K562 (cell line): ENCODE measurements around the gene DCAF5. TPM values are rescaled to one million over a fixed set of nuclear protein-coding genes. Genes with fewer than 3 reads are reported as not detected.

Source experiments
- ATAC-seq: fragments of 200-7000 bp; cut with Tn5 transposase; 3 replicates; pipeline ENCODE4 v1.9.1; 2020; ENCODE audit warnings: moderate library complexity
- BruUV-seq: library from RNA; stranded (reverse); fragments of 400-500 nt; replicated peaks from 2 replicates; lab custom pipeline; 2021; lab: Mats Ljungman, UMichigan
- CTCF ChIA-PET: fragments of 300-600 bp; formaldehyde crosslinking; extraction: SDS; loops from one replicate; lab custom pipeline; 2021; ENCODE audit warnings: low intra/inter-chr PET ratio; lab: Yijun Ruan, JAX
- POLR2A ChIA-PET: fragments of 300-600, 350-650 bp; sonication (Branson Sonifier 250); formaldehyde crosslinking; extraction: SDS; loops from one replicate; lab custom pipeline; 2021; ENCODE audit warnings: antibody characterized with exemption, inconsistent platforms; lab: Yijun Ruan, JAX
- DNase-seq, 4 experiments: peaks; one replicate each; pipeline versions ENCODE4 v3.0.0 to v3.0.0-alpha.2; 2011 to 2018; ENCODE audit warnings: low spot score in 3 of 4, mixed read lengths in 3 of 4; ENCODE audit errors: extremely low read depth in 1 of 4
- FAIRE-seq: peaks from 2 replicates; lab custom pipeline; 2011; peaks lifted over from hg19 to GRCh38; lab: Jason Lieb, UNC
- H2AFZ ChIP-seq: 2 replicates; pipeline ENCODE4 v1.6.0; 2011; ENCODE audit warnings: low read depth, low read length, control low read depth, inconsistent platforms
- H3K27ac ChIP-seq: fragments of 200-600 bp; 3 replicates; pipeline ENCODE4 v1.8.0; 2011; ENCODE audit warnings: low read depth, mild to moderate bottlenecking, control low read depth, inconsistent platforms, low read length, moderate library complexity, mixed read lengths; ENCODE audit errors: extremely low read depth
- H3K27me3 ChIP-seq, 2 experiments: fragments of 300-600 bp in 1 of 2; 2 replicates in 1 of 2; 3 replicates in 1 of 2; pipeline versions ENCODE4 v1.6.0 to v1.8.0; 2011; ENCODE audit warnings: inconsistent platforms in 2 of 2, low read length in 2 of 2, mild to moderate bottlenecking in 1 of 2, mixed read lengths in 1 of 2, moderate library complexity in 1 of 2; ENCODE audit not compliant: control insufficient read depth in 2 of 2, insufficient read depth in 2 of 2
- H3K36me3 ChIP-seq: fragments of 300-600 bp; 3 replicates; pipeline ENCODE4 v1.8.0; 2011; ENCODE audit warnings: mild to moderate bottlenecking, low read length, inconsistent platforms; ENCODE audit not compliant: control insufficient read depth, insufficient read depth
- H3K4me1 ChIP-seq, 2 experiments: fragments of 200-600 bp in 1 of 2; replicated peaks in 1 of 2; 2 replicates in 1 of 2; 3 replicates in 1 of 2; pipeline versions ENCODE4 v1.5.1 to v1.8.0; 2011; ENCODE audit warnings: inconsistent platforms in 2 of 2, low read length in 2 of 2, mild to moderate bottlenecking in 1 of 2, mixed read lengths in 1 of 2, moderate library complexity in 1 of 2; ENCODE audit not compliant: control insufficient read depth in 2 of 2, insufficient read depth in 2 of 2
- H3K4me2 ChIP-seq: 2 replicates; pipeline ENCODE4 v1.6.1; 2011; ENCODE audit warnings: low read length, control low read depth, inconsistent platforms, mixed read lengths; ENCODE audit not compliant: insufficient read depth
- H3K4me3 ChIP-seq: fragments of 200-600 bp; sonication (generic), shearing (Covaris generic); 2 replicates; pipeline ENCODE4 v1.5.1; 2016; ENCODE audit warnings: control low read depth, inconsistent platforms
- H3K79me2 ChIP-seq: fragments of 200-600 bp; 3 replicates; pipeline ENCODE4 v1.8.0; 2011; ENCODE audit warnings: low read length, inconsistent platforms; ENCODE audit not compliant: control insufficient read depth, insufficient read depth
- H3K9ac ChIP-seq, 2 experiments: 2 replicates each; pipeline versions ENCODE4 v1.6.0 to v1.6.1; 2011; ENCODE audit warnings: low read depth in 2 of 2, low read length in 2 of 2, control low read depth in 1 of 2, inconsistent platforms in 1 of 2, mild to moderate bottlenecking in 1 of 2, mixed read lengths in 1 of 2; ENCODE audit not compliant: insufficient read depth in 1 of 2
- H3K9me1 ChIP-seq: one replicate; pipeline ENCODE4 v1.6.0; 2011; ENCODE audit warnings: inconsistent platforms, mild to moderate bottlenecking, low read length, moderate library complexity; ENCODE audit not compliant: control insufficient read depth, insufficient read depth
- H3K9me3 ChIP-seq: replicated peaks from 2 replicates; pipeline ENCODE4 v1.5.1; 2011; ENCODE audit warnings: low read depth, low read length, inconsistent platforms; ENCODE audit not compliant: control insufficient read depth, insufficient read depth
- H4K20me1 ChIP-seq: replicated peaks from 2 replicates; pipeline ENCODE4 v1.6.1; 2011; ENCODE audit warnings: low read length, inconsistent platforms, mixed read lengths; ENCODE audit not compliant: control insufficient read depth, insufficient read depth
- BACH1 ChIP-seq: fragments of 200-800 bp; sonication (Bioruptor generic); IDR thresholded peaks from 2 replicates; pipeline ENCODE4 v1.6.1; 2016; ENCODE audit warnings: missing genetic modification characterization, missing compliant biosample characterization
- CC2D1A ChIP-seq: fragments of 450-650 bp; IDR thresholded peaks from 2 replicates; pipeline ENCODE4 v1.6.1; 2017; ENCODE audit warnings: mild to moderate bottlenecking
- CREBBP ChIP-seq: IDR thresholded peaks from one replicate; pipeline ENCODE4 v1.6.1; 2012; ENCODE audit warnings: low read depth, mild to moderate bottlenecking, control low read depth, inconsistent platforms, low read length
- DEAF1 ChIP-seq: fragments of 450-650 bp; formaldehyde crosslinking; IDR thresholded peaks from 2 replicates; pipeline ENCODE4 v1.4.0; 2020; ENCODE audit warnings: mild to moderate bottlenecking, moderate library complexity
- DNMT1 ChIP-seq: fragments of 450-650 bp; IDR thresholded peaks from 2 replicates; pipeline ENCODE4 v1.6.1; 2016; ENCODE audit warnings: antibody characterized with exemption, mild to moderate bottlenecking
- FOXK2 ChIP-seq, 2 experiments: fragments of 450-650 bp; IDR thresholded peaks in 1 of 2; conservative IDR thresholded peaks in 1 of 2; 2 replicates each; pipeline ENCODE4 v1.6.1; 2016; ENCODE audit warnings: low read depth in 2 of 2, mild to moderate bottlenecking in 1 of 2
- RBM22 ChIP-seq: fragments of 200-400 bp; formaldehyde crosslinking; IDR thresholded peaks from 2 replicates; pipeline ENCODE4 v1.6.1; 2018; ENCODE audit warnings: low read length, low read depth; ENCODE audit not compliant: poor library complexity, severe bottlenecking
- SMAD2 ChIP-seq: fragments of 150-350 bp; IDR thresholded peaks from 2 replicates; pipeline ENCODE4 v1.6.1; 2014; ENCODE audit warnings: low read depth, mild to moderate bottlenecking, low read length
- YBX1 ChIP-seq: fragments of 450-650 bp; IDR thresholded peaks from 2 replicates; pipeline ENCODE4 v1.7.1; 2016; ENCODE audit warnings: mild to moderate bottlenecking
- ZZZ3 ChIP-seq: fragments of 450-650 bp; IDR thresholded peaks from 2 replicates; pipeline ENCODE4 v1.6.1; 2016; ENCODE audit warnings: antibody characterized with exemption, mild to moderate bottlenecking, moderate library complexity
- WGBS: fragments of 100-300 bp; shearing (Covaris generic); methylation state at CpG from one replicate; pipeline ENCODE4 v1.1.6; 2016; ENCODE audit warnings: low coverage, mixed read lengths; ENCODE audit not compliant: insufficient coverage; ENCODE audit errors: missing lambda C conversion rate; 5-methylcytosine and 5-hydroxymethylcytosine counted together
- in situ Hi-C: fragments of 300-500 bp; cut with MboI; formaldehyde crosslinking; loops from 4 replicates; pipeline ENCODE4 v1.15.0; 2018; ENCODE audit warnings: inconsistent platforms, mixed read lengths
- intact Hi-C: fragments of 100-400 bp; cut with micrococcal nuclease; formaldehyde crosslinking; loops from 2 replicates; pipeline ENCODE4 v1.14.2; 2022
- polyA plus RNA-seq, 8 experiments: library from polyadenylated mRNA; depleted of rRNA in 4 of 8; stranded (reverse) in 5 of 8; unstranded in 3 of 8; fragments of >200 nt; fragmentation: Nextera tagmentation in 2 of 8; fragmentation: Illumina TruSeq in 1 of 8; extraction: Ambion mirVana in 2 of 8; extraction: Trizol in 1 of 8; gene quantifications; 2 replicates each; pipeline versions ENCODE4 v1.2.1 to v1.2.3, GENCODE V29; 2011 to 2014; ENCODE audit warnings: inconsistent platforms in 1 of 8, missing spikeins in 1 of 8
- total RNA-seq, 7 experiments: library from RNA; depleted of rRNA in 6 of 7; stranded (reverse); fragments of >200 nt in 6 of 7; fragmentation: Illumina TruSeq in 2 of 7; extraction: Trizol in 2 of 7; gene quantifications; 2 replicates each; pipeline versions ENCODE4 v1.2.1 to v1.2.3, GENCODE V29; 2011 to 2021; ENCODE audit warnings: low replicate concordance in 1 of 7
- TF ChIP-seq, protein P1 (sequence below), 3 experiments: IDR thresholded peaks in 2 of 3; conservative IDR thresholded peaks in 1 of 3; 2 replicates each; pipeline ENCODE4 v1.5.1; 2011 to 2012; ENCODE audit warnings: low read length in 3 of 3, mild to moderate bottlenecking in 3 of 3, control low read depth in 2 of 3, improper control_type of control experiment in 1 of 3, inconsistent platforms in 1 of 3, low read depth in 1 of 3, mixed read lengths in 1 of 3, moderate library complexity in 1 of 3; ENCODE audit not compliant: insufficient read depth in 2 of 3
- TF ChIP-seq, protein P2 (sequence below): fragments of 450-650 bp; IDR thresholded peaks from 2 replicates; pipeline ENCODE4 v1.6.1; 2014; ENCODE audit warnings: low read depth, mild to moderate bottlenecking, moderate library complexity, borderline replicate concordance
- TF ChIP-seq, protein P3 (sequence below): fragments of 450-650 bp; IDR thresholded peaks from 2 replicates; pipeline ENCODE4 v1.6.1; 2016; ENCODE audit warnings: low read depth, mild to moderate bottlenecking, moderate library complexity
- TF ChIP-seq, protein P4 (sequence below): fragments of 250-450 bp; sonication (Bioruptor Pico); IDR thresholded peaks from 2 replicates; pipeline ENCODE4 v1.8.0; 2021; ENCODE audit warnings: borderline replicate concordance, mild to moderate bottlenecking, moderate library complexity; ENCODE audit not compliant: poor library complexity, severe bottlenecking
- TF ChIP-seq, protein P5 (sequence below): fragments of 450-650 bp; formaldehyde crosslinking; conservative IDR thresholded peaks from 2 replicates; pipeline ENCODE4 v1.4.0; 2022; ENCODE audit warnings: mild to moderate bottlenecking, missing genetic modification characterization

Gene DCAF5
- total and polyA plus RNA-seq, 9 of the 15 experiments (the other 6 are each of a cell fraction or from before 2014, with no cell fraction given) = 5.6 to 24.1 (median 12.7) TPM

DNA sequence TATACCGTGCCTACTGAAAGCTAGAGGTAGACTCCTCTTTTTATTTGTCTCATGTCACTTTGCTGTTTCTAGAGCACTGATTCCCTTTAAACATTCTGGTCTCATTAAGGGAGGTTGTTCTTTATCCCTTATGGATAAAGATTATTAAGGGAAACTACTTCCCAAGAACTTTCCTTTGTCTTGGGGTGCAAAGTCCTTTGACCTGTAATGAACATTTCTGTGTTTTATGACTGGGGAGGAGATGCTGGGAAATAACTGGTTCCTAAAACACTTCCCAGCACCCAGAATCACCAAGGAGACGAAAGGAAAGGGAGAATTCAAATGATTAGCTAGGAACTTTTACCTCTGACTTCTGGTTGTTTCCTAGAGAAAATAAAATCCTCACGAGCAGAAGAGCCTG lies 110.6 kb downstream of the DCAF5 start:
- 0% methylated on average over 3 of the region's 3 CpGs for WGBS
- BruUV-seq = no TSS peak
- Histone ChIP-seq H3K4me3 (no peak overlapping the region), H3K36me3 (no peaks in the 10 kb centered on the region), H3K4me2 (no peak overlapping the region), H3K9me3 (no peaks in the 10 kb centered on the region), H3K4me1 (peaks cover 0 to 9% of the 10 kb centered on the region in 2 experiments; a peak in 3 of 5 replicates), H3K27me3 (peaks cover 16 to 23% of the 10 kb centered on the region in 2 experiments), H3K9me1 (no peaks in the 10 kb centered on the region), H3K27ac (no peak overlapping the region), H3K9ac (no peak overlapping the region), H3K79me2 (no peaks in the 10 kb centered on the region), H2AFZ (no peak overlapping the region), H4K20me1 (no peaks in the 10 kb centered on the region)
- no peak for ATAC-seq
- ChIA-PET POLR2A (interaction anchor here (0.7 to 1.2 kb wide), 3 partner anchors 13 to 64 kb away, joined by 3 to 5 read pairs (median 3); no protein-coding TSS in a partner anchor), CTCF (no interaction called here)
- no peak for FAIRE-seq
- intact Hi-C loops = no loop called here
- no peak for DNase-seq
- in situ Hi-C loops = no loop called here
- TF ChIP-seq CC2D1A = no peak
- TF ChIP-seq, protein P1, sequence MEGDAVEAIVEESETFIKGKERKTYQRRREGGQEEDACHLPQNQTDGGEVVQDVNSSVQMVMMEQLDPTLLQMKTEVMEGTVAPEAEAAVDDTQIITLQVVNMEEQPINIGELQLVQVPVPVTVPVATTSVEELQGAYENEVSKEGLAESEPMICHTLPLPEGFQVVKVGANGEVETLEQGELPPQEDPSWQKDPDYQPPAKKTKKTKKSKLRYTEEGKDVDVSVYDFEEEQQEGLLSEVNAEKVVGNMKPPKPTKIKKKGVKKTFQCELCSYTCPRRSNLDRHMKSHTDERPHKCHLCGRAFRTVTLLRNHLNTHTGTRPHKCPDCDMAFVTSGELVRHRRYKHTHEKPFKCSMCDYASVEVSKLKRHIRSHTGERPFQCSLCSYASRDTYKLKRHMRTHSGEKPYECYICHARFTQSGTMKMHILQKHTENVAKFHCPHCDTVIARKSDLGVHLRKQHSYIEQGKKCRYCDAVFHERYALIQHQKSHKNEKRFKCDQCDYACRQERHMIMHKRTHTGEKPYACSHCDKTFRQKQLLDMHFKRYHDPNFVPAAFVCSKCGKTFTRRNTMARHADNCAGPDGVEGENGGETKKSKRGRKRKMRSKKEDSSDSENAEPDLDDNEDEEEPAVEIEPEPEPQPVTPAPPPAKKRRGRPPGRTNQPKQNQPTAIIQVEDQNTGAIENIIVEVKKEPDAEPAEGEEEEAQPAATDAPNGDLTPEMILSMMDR (IDR thresholded peaks at IDR 0.05 in 2 of 3, conservative IDR thresholded peaks at IDR 0.05 in 1 of 3; ENCODE audit: insufficient read depth in 2 of 3, low read depth in 1 of 3, low read length in 3 of 3) = no peak
- no peak for TF ChIP-seq YBX1
- TF ChIP-seq DEAF1 = no peak
- TF ChIP-seq, protein P2, sequence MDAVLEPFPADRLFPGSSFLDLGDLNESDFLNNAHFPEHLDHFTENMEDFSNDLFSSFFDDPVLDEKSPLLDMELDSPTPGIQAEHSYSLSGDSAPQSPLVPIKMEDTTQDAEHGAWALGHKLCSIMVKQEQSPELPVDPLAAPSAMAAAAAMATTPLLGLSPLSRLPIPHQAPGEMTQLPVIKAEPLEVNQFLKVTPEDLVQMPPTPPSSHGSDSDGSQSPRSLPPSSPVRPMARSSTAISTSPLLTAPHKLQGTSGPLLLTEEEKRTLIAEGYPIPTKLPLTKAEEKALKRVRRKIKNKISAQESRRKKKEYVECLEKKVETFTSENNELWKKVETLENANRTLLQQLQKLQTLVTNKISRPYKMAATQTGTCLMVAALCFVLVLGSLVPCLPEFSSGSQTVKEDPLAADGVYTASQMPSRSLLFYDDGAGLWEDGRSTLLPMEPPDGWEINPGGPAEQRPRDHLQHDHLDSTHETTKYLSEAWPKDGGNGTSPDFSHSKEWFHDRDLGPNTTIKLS = no peak
- TF ChIP-seq, protein P3, sequence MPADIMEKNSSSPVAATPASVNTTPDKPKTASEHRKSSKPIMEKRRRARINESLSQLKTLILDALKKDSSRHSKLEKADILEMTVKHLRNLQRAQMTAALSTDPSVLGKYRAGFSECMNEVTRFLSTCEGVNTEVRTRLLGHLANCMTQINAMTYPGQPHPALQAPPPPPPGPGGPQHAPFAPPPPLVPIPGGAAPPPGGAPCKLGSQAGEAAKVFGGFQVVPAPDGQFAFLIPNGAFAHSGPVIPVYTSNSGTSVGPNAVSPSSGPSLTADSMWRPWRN = no peak
- TF ChIP-seq DNMT1 = no peak
- TF ChIP-seq CREBBP = no peak
- no peak for TF ChIP-seq FOXK2 (conservative IDR thresholded peaks at IDR 0.05 in 1 of 2, IDR thresholded peaks at IDR 0.05 in 1 of 2; ENCODE audit: low read depth in 2 of 2)
- no peak for TF ChIP-seq SMAD2
- no peak for TF ChIP-seq ZZZ3
- no peak for TF ChIP-seq BACH1
- TF ChIP-seq RBM22 = no peak
- TF ChIP-seq, protein P4, sequence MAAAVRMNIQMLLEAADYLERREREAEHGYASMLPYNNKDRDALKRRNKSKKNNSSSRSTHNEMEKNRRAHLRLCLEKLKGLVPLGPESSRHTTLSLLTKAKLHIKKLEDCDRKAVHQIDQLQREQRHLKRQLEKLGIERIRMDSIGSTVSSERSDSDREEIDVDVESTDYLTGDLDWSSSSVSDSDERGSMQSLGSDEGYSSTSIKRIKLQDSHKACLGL (CRISPR knock-in tag) = no peak
- TF ChIP-seq, protein P5, sequence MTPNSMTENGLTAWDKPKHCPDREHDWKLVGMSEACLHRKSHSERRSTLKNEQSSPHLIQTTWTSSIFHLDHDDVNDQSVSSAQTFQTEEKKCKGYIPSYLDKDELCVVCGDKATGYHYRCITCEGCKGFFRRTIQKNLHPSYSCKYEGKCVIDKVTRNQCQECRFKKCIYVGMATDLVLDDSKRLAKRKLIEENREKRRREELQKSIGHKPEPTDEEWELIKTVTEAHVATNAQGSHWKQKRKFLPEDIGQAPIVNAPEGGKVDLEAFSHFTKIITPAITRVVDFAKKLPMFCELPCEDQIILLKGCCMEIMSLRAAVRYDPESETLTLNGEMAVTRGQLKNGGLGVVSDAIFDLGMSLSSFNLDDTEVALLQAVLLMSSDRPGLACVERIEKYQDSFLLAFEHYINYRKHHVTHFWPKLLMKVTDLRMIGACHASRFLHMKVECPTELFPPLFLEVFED (CRISPR knock-in tag) = no peak
